22Rv1 (cell line): Measurements from ENCODE around the gene DNAJB5.

ENCODE experiments used
- CTCF ChIP-seq: fragments of 450-650 bp; IDR thresholded peaks from 2 replicates; pipeline ENCODE4 v1.5.1; 2017; ENCODE audit warnings: mild to moderate bottlenecking
- ZFX ChIP-seq: fragments of 450-650 bp; IDR thresholded peaks from 2 replicates; pipeline ENCODE4 v1.6.1; 2017; ENCODE audit warnings: antibody characterized with exemption, borderline replicate concordance

DNA sequence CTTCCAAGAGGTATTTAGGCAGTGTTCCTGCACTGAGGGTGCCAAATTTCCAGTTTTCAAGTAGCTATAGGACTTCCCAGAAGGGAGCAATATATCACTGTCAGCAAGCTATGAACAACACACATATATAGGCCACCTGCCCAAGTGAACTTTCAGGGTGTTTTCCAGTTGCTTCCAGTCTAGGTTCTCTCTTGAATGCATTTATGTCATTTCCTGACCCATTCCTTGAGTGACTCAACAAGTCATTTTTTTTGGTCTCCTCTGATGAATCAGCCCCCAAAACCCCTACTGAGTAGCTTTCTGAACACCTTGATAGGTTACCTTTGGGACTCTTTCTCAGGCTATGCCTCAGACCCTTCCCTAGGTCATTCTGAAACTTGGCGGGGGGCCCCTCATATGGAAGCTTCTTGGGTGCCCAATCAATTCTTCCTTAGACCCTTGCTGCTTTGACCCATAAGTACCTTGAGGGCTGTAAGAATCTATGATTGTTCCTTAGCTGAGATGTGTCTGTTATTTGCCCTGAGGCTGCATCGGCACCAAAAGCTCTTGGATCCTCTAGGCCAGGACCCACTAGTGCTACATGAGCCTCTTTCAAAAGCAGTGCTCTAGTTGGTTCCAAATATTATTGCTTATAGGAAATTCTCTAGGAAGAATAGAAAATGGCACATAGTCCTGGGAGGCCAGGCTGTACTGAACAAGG lies 12.4 kb downstream of the DNAJB5 start:
- TF ChIP-seq CTCF (no peak), ZFX (no peak)
